GM12864 (cell line): ENCODE results near the gene MTG2.

Experiments used
- DNase-seq: peaks from one replicate; pipeline ENCODE4 v3.0.0-alpha.2; 2011; ENCODE audit warnings: low read depth
- H3K4me3 ChIP-seq: 2 replicates; pipeline ENCODE4 v1.5.1; 2011; ENCODE audit warnings: mild to moderate bottlenecking, low read depth, low read length, control low read depth
- CTCF ChIP-seq: IDR thresholded peaks from 2 replicates; pipeline ENCODE4 v1.5.1; 2011; ENCODE audit warnings: low read depth, mild to moderate bottlenecking, moderate library complexity, low read length, control low read depth, inconsistent platforms; ENCODE audit errors: missing control alignments

MTG2 gene

GRCh38 chr20:62158088-62158400, 24.8 kb upstream of the MTG2 start:
- TF ChIP-seq CTCF, result no peak
- DNase-seq, result no peak
- H3K4me3 ChIP-seq, result no peak overlapping the region

GRCh38 chr20:62158541-62158940, 24.3 kb upstream of the MTG2 start:
- DNase-seq, result no peak
- no peak overlapping the region for H3K4me3 ChIP-seq
- no peak for TF ChIP-seq CTCF

- no peak overlapping the region for H3K4me3 ChIP-seq
- no peak for TF ChIP-seq CTCF
- no peak for DNase-seq
Measured at GRCh38 chr20:62159052-62159451, 23.8 kb upstream of the MTG2 start.

GRCh38 chr20:62159839-62160238, 23.0 kb upstream of the MTG2 start:
- peak; percentile 57 for DNase-seq
- TF ChIP-seq CTCF, result no peak

GRCh38 chr20:62160253-62160652, 22.6 kb upstream of the MTG2 start:
- H3K4me3 ChIP-seq, result no peak overlapping the region
- TF ChIP-seq CTCF, result no peak
- no peak for DNase-seq

More at GRCh38 chr20:62159839-62160238, 23.0 kb upstream of the MTG2 start:
- H3K4me3 ChIP-seq, result no peak overlapping the region

GRCh38 chr20:62160876-62161275, 22.0 kb upstream of the MTG2 start:
- no peak overlapping the region for H3K4me3 ChIP-seq
- TF ChIP-seq CTCF, result no peak
- DNase-seq, result no peak

GRCh38 chr20:62161347-62161746, 21.5 kb upstream of the MTG2 start:
- DNase-seq, result no peak
- no peak for TF ChIP-seq CTCF
- no peak overlapping the region for H3K4me3 ChIP-seq
